KMS-11 (cell line): ENCODE results near the gene ANTKMT.

ENCODE experiments used
- H2AFZ ChIP-seq: fragments of 200-600 bp; sonication (generic); 2 replicates; pipeline ENCODE4 v1.6.1; 2016; ENCODE audit warnings: antibody characterized with exemption, mixed run types, low read depth
- H3K27ac ChIP-seq: fragments of 200-600 bp; sonication (generic); 2 replicates; pipeline ENCODE4 v1.6.1; 2016; ENCODE audit warnings: mild to moderate bottlenecking, mixed run types
- H3K27me3 ChIP-seq: fragments of 200-600 bp; sonication (generic); 2 replicates; pipeline ENCODE4 v1.6.1; 2017; ENCODE audit warnings: mild to moderate bottlenecking, low read depth, mixed run types, moderate library complexity; ENCODE audit not compliant: insufficient read depth
- H3K36me3 ChIP-seq: fragments of 200-600 bp; sonication (generic); 2 replicates; pipeline ENCODE4 v1.6.1; 2017; ENCODE audit warnings: mild to moderate bottlenecking, mixed run types; ENCODE audit not compliant: insufficient read depth
- H3K4me1 ChIP-seq: fragments of 200-600 bp; sonication (generic); 2 replicates; pipeline ENCODE4 v1.6.1; 2016; ENCODE audit warnings: mild to moderate bottlenecking, low read depth, mixed run types; ENCODE audit not compliant: poor library complexity, severe bottlenecking
- H3K4me2 ChIP-seq: fragments of 200-600 bp; sonication (generic); 2 replicates; pipeline ENCODE4 v1.7.0; 2016; ENCODE audit warnings: mild to moderate bottlenecking, mixed run types
- H3K4me3 ChIP-seq: fragments of 200-600 bp; sonication (generic); IDR thresholded peaks from 2 replicates; pipeline ENCODE4 v1.6.1; 2017; ENCODE audit warnings: low read depth, low read length, mixed read lengths; ENCODE audit not compliant: insufficient read depth
- H3K79me2 ChIP-seq: fragments of 200-600 bp; sonication (generic); 2 replicates; pipeline ENCODE4 v1.6.1; 2016; ENCODE audit warnings: low read depth, mixed run types; ENCODE audit not compliant: insufficient read depth
- H3K9ac ChIP-seq: fragments of 200-600 bp; sonication (generic); 2 replicates; pipeline ENCODE4 v1.6.1; 2016; ENCODE audit warnings: mild to moderate bottlenecking, mixed run types
- H4K20me1 ChIP-seq: fragments of 200-600 bp; sonication (generic); 2 replicates; pipeline ENCODE4 v1.6.1; 2016; ENCODE audit warnings: mild to moderate bottlenecking, mixed run types; ENCODE audit not compliant: insufficient read depth
- TF ChIP-seq, protein P1 (sequence below): fragments of 200-600 bp; sonication (generic); conservative IDR thresholded peaks from 2 replicates; pipeline ENCODE4 v1.6.1; 2017; ENCODE audit warnings: low read depth, mild to moderate bottlenecking, antibody characterized with exemption, low read length, moderate library complexity, mixed read lengths

ANTKMT gene

DNA sequence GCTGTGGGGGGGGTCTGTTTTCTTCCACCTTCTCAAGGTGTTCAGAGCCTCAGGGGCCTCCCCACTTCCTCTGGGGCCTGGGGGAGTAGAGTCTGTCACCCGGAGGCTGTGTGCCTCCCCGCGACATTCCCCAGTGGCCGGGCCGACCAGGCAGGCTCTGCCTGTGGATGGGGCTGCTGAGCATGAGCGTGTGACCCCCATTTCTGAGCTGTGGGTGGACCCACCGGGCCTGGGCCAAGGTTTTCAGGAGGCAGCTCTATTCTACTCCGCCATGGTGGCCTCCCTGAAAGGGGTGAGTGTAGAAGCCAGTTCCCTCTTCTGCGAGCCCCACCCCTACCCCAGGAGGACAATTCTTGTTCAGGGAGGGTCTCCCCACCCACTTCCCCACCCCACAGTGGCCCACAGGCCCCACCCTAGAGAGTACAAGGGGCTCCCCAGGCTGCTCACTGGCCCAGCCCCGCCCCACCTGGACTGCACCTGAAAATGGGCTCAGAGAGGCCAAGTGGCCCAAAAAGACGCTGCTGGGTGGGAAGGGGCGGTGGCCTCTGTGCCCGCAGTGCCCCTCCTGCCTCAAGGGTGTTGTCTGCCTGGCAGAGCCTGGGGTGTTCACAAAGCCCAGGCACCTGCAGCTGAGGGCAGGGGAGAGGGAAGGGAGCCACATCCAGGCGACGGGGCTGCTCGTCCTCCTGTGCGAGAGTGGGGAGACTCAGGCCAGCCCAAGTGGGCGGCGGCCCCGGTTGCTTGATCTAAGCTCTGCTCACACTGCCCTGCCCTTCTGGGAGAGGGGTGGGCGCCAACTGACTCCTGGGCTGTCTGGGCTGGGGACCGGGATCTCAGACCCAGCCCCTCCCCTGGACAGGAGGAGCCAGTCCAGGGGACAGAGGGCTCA lies 40.9 kb downstream of the ANTKMT start:
- H3K9ac ChIP-seq, result no peak overlapping the region
- H2AFZ ChIP-seq, result no peak overlapping the region
- H3K27ac ChIP-seq, result no peak overlapping the region
- no peaks in the 10 kb centered on the region for H3K4me1 ChIP-seq
- no peaks in the 10 kb centered on the region for H3K36me3 ChIP-seq
- no peak overlapping the region for H3K4me3 ChIP-seq
- H3K4me2 ChIP-seq, result no peak overlapping the region
- peaks cover 88% of the 10 kb centered on the region for H3K27me3 ChIP-seq
- TF ChIP-seq, protein P1, sequence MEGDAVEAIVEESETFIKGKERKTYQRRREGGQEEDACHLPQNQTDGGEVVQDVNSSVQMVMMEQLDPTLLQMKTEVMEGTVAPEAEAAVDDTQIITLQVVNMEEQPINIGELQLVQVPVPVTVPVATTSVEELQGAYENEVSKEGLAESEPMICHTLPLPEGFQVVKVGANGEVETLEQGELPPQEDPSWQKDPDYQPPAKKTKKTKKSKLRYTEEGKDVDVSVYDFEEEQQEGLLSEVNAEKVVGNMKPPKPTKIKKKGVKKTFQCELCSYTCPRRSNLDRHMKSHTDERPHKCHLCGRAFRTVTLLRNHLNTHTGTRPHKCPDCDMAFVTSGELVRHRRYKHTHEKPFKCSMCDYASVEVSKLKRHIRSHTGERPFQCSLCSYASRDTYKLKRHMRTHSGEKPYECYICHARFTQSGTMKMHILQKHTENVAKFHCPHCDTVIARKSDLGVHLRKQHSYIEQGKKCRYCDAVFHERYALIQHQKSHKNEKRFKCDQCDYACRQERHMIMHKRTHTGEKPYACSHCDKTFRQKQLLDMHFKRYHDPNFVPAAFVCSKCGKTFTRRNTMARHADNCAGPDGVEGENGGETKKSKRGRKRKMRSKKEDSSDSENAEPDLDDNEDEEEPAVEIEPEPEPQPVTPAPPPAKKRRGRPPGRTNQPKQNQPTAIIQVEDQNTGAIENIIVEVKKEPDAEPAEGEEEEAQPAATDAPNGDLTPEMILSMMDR, result no peak
- no peaks in the 10 kb centered on the region for H3K79me2 ChIP-seq
- H4K20me1 ChIP-seq, result no peaks in the 10 kb centered on the region

GRCh38 chr16:762595-763268 lies 41.8 kb downstream of the ANTKMT start:
- TF ChIP-seq, protein P1, result no peak
- no peak overlapping the region for H3K4me2 ChIP-seq
- H4K20me1 ChIP-seq, result no peaks in the 10 kb centered on the region
- H2AFZ ChIP-seq, result no peak overlapping the region
- no peak overlapping the region for H3K9ac ChIP-seq
- peaks cover 79% of the 10 kb centered on the region for H3K27me3 ChIP-seq
- no peaks in the 10 kb centered on the region for H3K79me2 ChIP-seq
- H3K4me1 ChIP-seq, result no peaks in the 10 kb centered on the region
- no peak overlapping the region for H3K4me3 ChIP-seq
- H3K36me3 ChIP-seq, result no peaks in the 10 kb centered on the region
- H3K27ac ChIP-seq, result no peak overlapping the region

GRCh38 chr16:763369-764183 lies 42.6 kb downstream of the ANTKMT start:
- Histone ChIP-seq H3K4me1 (no peaks in the 10 kb centered on the region), H3K79me2 (no peaks in the 10 kb centered on the region), H3K4me3 (no peak overlapping the region), H4K20me1 (no peaks in the 10 kb centered on the region), H2AFZ (no peak overlapping the region), H3K27me3 (peaks cover 77% of the 10 kb centered on the region), H3K27ac (no peak overlapping the region), H3K36me3 (no peaks in the 10 kb centered on the region), H3K9ac (no peak overlapping the region), H3K4me2 (no peak overlapping the region)
- TF ChIP-seq, protein P1, result no peak

DNA sequence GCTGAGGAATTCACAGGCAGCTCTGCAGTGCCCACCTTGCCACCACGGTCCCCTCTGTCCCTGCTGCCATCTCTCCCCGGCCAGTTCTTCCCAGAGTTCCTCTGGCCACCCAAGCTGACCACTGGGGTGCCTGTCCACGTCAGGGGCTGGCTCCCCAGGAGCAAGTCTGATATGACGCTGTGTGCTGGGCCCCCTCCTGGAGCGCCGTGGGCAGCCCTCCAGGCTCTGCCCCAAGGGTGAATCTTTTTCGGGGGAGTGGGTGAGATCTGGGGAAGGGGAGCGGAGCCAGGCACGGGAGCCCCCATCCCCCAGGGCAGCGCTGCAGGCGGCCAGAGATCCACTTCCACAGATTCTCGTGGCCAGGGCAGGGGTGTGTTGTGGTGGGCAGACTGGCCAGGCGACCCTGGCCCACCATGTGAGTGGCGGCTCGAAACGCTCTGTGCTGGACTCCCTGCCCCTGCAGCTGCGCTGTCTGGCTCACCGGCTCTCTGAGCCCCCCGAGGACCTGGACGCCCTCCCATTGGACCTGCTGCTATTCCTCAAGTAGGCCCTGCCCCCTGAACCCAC lies 43.3 kb downstream of the ANTKMT start:
- Histone ChIP-seq H3K4me1 (no peaks in the 10 kb centered on the region), H3K27me3 (peaks cover 75% of the 10 kb centered on the region), H3K4me3 (no peak overlapping the region), H4K20me1 (no peaks in the 10 kb centered on the region), H3K9ac (no peak overlapping the region), H3K4me2 (no peak overlapping the region), H3K79me2 (no peaks in the 10 kb centered on the region), H3K36me3 (no peaks in the 10 kb centered on the region), H3K27ac (no peak overlapping the region), H2AFZ (no peak overlapping the region)
- TF ChIP-seq, protein P1, result no peak
